Esophagus mucosa (tissue), 1 donor: ENCODE results near the gene MID1. TPM values are rescaled to one million over a fixed set of nuclear protein-coding genes. Genes with fewer than 3 reads are reported as not detected.
A peak's percentile ranks its signal among the peaks of the same experiment; 100 is the strongest.

Experiments
- ATAC-seq: fragments of 200-7000 bp; cut with Tn5 transposase; one replicate; pipeline ENCODE4 v1.9.1; 2020
- total RNA-seq: library from RNA; stranded (reverse); gene quantifications from one replicate; pipeline ENCODE4 v1.2.4, GENCODE V29; 2023
- donor health status: DM: yes; HTN: yes; CAD: no.

The MID1 gene
- total RNA-seq, 1 donor from 2014 or later: 18.3 TPM

- ATAC-seq: no peak
Measured at GRCh38 chrX:10576777-10577447, 43.5 kb downstream of the MID1 start.

- no peak for ATAC-seq
Measured at GRCh38 chrX:10576186-10576585, 44.2 kb downstream of the MID1 start.

- peak; percentile 69 for ATAC-seq
Measured at GRCh38 chrX:10574663-10575062, 45.7 kb downstream of the MID1 start.

- no peak for ATAC-seq
Measured at GRCh38 chrX:10571260-10571659, 49.1 kb downstream of the MID1 start.

GRCh38 chrX:10570601-10571000 is 49.8 kb downstream of the MID1 start:
- no peak for ATAC-seq

- peak; percentile 58 for ATAC-seq
Measured at GRCh38 chrX:10569946-10570345, 50.4 kb downstream of the MID1 start.

- no peak for ATAC-seq
Measured at GRCh38 chrX:10568428-10568827, 52.0 kb downstream of the MID1 start.

GRCh38 chrX:10567136-10567535 is 53.2 kb downstream of the MID1 start:
- ATAC-seq: no peak

GRCh38 chrX:10566716-10567097 is 53.7 kb downstream of the MID1 start:
- peak; percentile 90 for ATAC-seq

GRCh38 chrX:10564484-10564883 is 55.9 kb downstream of the MID1 start:
- no peak for ATAC-seq

GRCh38 chrX:10557166-10557565 is 63.2 kb downstream of the MID1 start:
- no peak for ATAC-seq

- no peak for ATAC-seq
Measured at GRCh38 chrX:10556405-10556804, 64.0 kb downstream of the MID1 start.

GRCh38 chrX:10555846-10556245 is 64.5 kb downstream of the MID1 start:
- ATAC-seq: no peak

- ATAC-seq: no peak
Measured at GRCh38 chrX:10554612-10555270, 65.6 kb downstream of the MID1 start.

GRCh38 chrX:10549280-10549679 is 71.1 kb downstream of the MID1 start:
- no peak for ATAC-seq

GRCh38 chrX:10548688-10549087 is 71.7 kb downstream of the MID1 start:
- ATAC-seq: no peak

- ATAC-seq: no peak
Measured at GRCh38 chrX:10545882-10546281, 74.5 kb downstream of the MID1 start.

- ATAC-seq: no peak
Measured at GRCh38 chrX:10542586-10542985, 77.8 kb downstream of the MID1 start.

- no peak for ATAC-seq
Measured at GRCh38 chrX:10538831-10539230, 81.6 kb downstream of the MID1 start.

GRCh38 chrX:10537308-10537707 is 83.1 kb downstream of the MID1 start:
- ATAC-seq: no peak

GRCh38 chrX:10536744-10537143 is 83.6 kb downstream of the MID1 start:
- no peak for ATAC-seq

GRCh38 chrX:10534611-10535010 is 85.8 kb downstream of the MID1 start:
- ATAC-seq: no peak

- ATAC-seq: no peak
Measured at GRCh38 chrX:10533696-10534365, 86.6 kb downstream of the MID1 start.

GRCh38 chrX:10531927-10532326 is 88.5 kb downstream of the MID1 start:
- ATAC-seq: no peak
